ENCODE measurements around the gene IGF1.
"Not testable (repeated sequence)": the region's sequence is repeated elsewhere in the genome, so short reads cannot be mapped to it uniquely, and the experiment has no call there.

IGF1 gene

DNA sequence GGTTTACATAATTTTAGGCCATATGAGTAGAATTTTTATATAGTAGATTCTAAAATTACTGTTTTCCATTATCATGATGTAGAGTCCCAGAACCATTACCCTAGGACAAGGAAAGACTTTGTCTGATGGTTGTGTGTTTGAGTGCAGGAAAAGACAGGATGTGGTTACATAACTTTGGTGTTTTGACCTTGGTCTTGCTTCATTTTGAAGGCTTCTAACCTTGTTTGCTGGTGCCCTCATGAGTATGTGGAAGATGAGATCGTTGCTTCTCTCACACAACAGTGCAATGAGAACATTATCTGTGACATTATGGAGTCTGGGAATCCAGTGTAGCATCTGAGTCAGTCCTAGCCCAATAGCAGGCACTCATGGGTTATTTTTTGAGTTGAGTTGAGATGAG is 106.2 kb downstream of the IGF1 start:
- DNase-seq = no peak

DNA sequence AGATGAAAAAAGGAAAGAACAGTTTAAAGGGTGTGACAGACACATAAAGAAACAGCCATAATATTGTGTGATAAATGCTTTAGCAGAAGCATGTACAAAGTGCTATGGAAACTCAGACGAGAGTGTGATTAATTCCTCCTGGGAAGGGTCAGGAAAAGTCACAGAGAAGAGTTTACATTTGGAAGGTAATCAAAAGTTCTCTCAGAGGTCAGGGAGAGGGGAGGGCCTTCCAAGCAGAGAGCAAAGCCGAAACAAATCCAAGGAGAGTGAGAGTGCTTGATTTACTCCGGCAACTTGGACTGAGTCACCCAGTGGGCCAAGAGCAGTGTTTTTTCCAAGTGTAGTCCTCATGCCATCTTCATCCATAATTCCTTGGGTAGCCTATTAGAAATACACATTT is 108.3 kb downstream of the IGF1 start:
- DNase-seq = no peak

DNA sequence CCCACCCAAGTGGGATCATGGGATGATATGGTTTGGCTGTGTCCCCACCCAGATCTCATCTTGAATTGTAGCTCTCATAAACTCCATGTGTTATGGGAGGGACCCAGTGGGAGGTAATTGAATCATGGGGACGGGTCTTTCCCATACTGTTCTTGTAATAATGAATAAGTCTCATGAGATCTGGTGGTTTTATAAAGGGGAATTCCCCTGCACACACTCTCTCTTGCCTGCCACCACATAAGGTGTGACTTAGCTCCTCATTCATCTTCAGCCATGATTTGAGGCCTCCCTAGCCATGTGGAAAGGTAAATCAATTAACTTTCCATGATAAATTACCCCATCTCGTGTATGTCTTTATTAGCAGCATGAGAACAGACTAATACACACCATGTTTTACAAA is 109.2 kb downstream of the IGF1 start:
- no peak for DNase-seq

DNA sequence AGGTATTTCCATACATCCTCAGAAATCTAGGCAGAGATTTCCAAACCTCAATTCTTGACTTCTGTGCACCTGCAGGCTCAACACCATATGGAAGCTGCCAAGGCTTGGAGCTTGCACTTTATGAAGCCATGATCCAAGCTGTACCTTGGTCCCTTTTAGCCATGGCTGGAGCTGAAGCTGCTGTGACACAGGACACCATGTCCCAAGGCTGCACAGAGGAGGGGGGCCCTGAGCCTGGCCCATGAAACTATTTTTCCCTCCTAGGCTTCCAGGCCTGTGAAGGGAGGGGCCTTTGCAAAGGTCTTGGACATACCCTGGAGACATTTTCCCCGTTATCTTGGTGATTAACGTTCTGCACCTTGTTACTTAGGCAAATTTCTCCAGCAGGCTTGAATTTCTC is 110.5 kb downstream of the IGF1 start:
- no peak for DNase-seq

- no peak for DNase-seq
These were observed 115.0 kb downstream of the IGF1 start for GRCh38 chr12:102365365-102365764.

DNA sequence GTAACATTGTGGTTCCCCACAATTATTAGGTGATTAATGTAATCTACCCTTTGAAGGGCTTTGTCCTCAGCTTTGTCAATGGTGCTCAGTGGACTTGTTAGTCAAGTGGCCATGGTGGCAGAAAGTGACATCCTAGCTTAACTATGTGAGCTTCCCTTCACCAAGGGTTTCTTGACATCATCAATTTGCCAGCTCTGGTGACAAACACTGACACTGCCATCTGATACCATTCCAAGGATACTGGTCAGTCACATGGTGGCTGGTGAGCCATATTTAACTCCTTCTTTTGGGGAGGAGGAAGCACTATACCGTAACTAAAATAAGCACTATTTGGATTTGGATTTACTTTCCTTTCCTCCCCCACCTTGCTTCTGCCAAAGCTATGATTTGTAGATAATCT is 115.7 kb downstream of the IGF1 start:
- DNase-seq = no peak

- no peak for DNase-seq
These were observed 123.7 kb downstream of the IGF1 start for GRCh38 chr12:102356690-102357089.

GRCh38 chr12:102354281-102354680 is 126.1 kb downstream of the IGF1 start:
- DNase-seq = not testable (repeated sequence)

DNA sequence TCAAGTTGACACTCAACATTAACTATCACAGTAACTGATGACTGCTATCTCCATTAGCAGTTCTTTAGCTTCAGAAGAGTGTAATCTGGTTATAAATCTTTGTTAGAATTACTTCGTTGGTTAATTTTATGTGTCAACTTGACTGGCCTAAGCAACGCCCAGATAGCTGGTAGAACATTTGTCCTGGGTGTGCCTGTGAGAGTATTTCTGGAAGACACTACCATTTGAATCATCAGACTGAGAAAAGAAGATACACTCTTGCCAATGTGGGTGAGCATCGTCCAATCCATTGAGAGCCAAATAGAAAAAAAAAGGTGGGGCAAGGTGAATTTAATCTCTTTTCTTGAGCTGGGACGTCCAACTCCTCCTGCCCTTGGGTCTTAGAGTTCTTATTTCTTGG is 129.0 kb downstream of the IGF1 start:
- no peak for DNase-seq

DNA sequence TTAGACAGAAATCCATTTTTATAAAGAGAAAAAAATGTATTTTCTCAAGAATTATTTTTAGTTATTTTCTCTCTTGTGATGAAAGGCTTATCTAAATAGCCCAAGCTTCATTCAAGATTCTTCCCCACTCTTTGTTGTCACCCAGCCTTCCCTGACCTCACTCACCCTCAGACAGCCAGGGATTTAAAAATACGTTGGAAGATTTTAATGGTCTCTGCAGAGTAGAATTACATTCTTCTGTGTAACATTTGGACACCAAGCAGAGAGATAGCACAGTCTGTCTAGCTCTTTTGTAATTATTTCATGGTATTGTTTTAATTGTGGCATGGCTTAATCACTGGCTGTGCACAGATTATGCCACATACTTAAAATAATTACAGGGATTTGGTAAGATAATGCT is 130.3 kb downstream of the IGF1 start:
- no peak for DNase-seq

DNA sequence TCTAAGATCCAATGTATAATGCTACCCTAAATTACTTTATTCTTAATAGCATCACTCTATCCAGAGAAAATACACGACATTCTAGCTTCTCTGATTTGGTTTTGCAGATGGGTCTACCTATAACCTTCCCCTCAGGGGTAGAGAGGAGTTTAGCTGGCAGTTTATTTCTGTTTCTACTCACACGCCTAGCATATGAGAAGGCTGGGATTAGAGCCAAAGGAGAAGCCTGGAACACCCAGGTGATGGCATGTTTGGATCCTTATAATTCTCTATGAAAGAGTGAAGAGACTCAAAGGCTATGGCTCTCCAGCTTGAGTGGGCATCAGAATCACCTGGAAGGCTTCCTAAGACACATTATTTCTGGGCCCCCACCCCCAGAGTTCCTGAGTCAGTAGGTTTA is 131.3 kb downstream of the IGF1 start:
- no peak for DNase-seq

- no peak for DNase-seq
These were observed 132.6 kb downstream of the IGF1 start for GRCh38 chr12:102347811-102348210.

Measured in effector CD8-positive, alpha-beta T cell (primary cell).